NCI-H2171 (cell line): Measurements from ENCODE around the gene PDZD2.
"Not testable (repeated sequence)": the region's sequence is repeated elsewhere in the genome, so short reads cannot be mapped to it uniquely, and the experiment has no call there.

Experiments
- DNase-seq: peaks from one replicate; lab custom pipeline; 2025; lab: John Stamatoyannopoulos, UW

Gene PDZD2

DNA sequence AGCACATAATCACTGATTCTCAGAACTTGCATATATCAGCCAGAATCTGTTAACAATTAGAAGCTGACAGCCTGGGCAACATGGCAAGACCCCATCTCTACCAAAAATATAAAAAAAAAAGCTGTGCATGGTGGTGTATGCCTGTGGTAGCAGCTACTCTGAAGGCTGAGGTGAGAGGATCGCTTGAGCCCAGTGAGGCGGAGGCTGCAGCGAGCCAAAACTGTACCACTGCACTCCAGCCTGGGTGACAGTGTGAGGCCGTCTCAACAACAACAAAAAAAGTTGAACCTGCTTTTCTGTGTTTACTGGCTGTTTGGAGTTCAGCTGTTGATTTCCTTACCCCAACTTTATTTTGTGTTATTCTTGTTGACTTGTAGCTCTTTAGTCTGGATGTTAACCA is 468.4 kb downstream of the PDZD2 start:
- DNase-seq = no peak

DNA sequence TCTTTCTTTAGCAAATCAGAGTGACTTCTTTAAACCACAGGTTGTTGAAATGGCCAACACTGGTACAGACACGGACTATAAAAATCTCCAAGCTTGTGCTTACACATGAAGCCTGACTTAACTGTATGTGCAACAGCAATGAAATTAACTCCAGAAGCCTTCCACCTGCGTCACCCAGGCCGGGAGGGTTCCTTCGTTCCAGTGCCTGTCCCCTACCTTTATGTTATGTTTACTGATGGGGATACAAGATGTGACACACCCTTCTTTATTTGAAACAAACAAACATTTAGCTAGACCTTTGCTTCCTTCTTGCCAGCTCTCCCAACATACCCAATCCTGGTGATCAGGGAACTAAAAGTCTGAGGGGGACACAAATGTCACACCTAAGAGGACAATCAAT is 469.2 kb downstream of the PDZD2 start:
- no peak for DNase-seq

GRCh38 chr5:32109236-32109635 is 470.3 kb downstream of the PDZD2 start:
- no peak for DNase-seq

DNA sequence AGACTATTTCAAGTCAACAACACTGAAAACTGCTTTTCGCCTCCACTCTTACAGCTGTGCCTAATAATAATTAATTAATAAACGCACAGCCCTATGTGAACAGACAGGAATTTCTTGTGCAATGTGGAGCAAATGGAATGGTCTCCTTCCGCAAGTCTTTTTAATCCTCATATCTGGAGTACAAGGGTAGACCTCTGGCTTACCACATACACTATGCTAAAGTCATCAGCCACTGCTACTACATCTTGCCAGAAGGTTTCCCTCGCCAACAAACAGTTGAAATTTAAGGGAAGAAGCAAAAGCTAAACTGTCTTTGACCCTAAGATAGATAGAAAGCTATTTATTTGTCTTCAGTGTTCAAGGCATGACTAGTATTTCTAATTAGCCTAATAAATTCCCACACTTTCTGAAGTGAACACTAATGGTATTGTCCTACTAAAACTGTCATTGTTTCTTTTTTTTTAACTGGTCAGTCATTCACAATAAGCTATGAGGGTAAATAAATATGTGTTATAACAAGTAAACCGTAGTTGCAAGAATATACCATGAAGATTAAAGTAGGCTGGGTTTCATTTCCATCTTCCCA is 471.3 kb downstream of the PDZD2 start:
- DNase-seq = no peak

DNA sequence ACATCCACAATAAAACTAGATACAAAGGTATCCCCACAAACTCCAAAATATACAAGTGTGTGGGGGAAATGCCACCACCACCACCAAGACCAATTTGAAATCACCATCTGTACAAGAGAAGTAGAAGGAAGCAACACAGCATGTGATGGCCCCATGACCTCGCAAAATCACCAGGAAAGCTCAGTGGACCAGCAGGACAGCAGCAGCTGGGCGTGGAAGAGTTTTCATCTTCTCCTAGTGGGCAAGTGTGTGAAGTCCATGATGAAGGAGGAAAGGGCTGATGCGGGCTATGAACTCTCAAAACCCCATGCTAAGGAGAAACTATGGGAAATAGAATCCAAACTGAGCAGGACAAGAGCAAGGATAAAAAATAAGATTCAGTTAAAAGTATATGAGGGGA is 477.1 kb downstream of the PDZD2 start:
- DNase-seq = no peak

- DNase-seq = no peak
These were observed 477.8 kb downstream of the PDZD2 start for GRCh38 chr5:32116574-32117313.

- not testable (repeated sequence) for DNase-seq
These were observed 480.0 kb downstream of the PDZD2 start for GRCh38 chr5:32118922-32119321.

- no peak for DNase-seq
These were observed 484.3 kb downstream of the PDZD2 start for GRCh38 chr5:32123058-32123805.

GRCh38 chr5:32123889-32124676 is 485.2 kb downstream of the PDZD2 start:
- DNase-seq = no peak

GRCh38 chr5:32126691-32127090 is 487.8 kb downstream of the PDZD2 start:
- DNase-seq = no peak

- DNase-seq = no peak
These were observed 488.8 kb downstream of the PDZD2 start for GRCh38 chr5:32127711-32128110.

- no peak for DNase-seq
These were observed 490.2 kb downstream of the PDZD2 start for GRCh38 chr5:32129074-32129598.

- no peak for DNase-seq
These were observed 491.9 kb downstream of the PDZD2 start for GRCh38 chr5:32130865-32131264.

- DNase-seq = no peak
These were observed 492.7 kb downstream of the PDZD2 start for GRCh38 chr5:32131604-32132003.

DNA sequence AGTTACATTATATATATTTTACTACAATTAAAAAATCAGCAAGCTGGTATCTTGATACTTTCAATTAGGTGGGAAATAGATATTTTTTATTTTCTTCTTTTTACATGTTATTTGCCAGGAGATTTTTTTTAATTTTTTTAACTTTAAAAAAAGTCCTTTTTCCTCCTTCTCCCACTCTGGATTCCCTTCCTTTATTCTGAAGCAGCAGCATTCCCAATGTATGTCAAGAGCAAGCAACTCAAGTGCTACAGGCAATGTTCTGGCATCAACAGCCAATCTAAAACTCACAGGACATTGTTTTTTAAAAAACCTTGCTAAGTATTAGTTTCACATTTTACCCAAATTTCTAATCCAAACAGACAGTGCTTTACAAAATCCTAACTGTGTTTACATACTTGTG is 493.8 kb downstream of the PDZD2 start:
- DNase-seq = no peak

DNA sequence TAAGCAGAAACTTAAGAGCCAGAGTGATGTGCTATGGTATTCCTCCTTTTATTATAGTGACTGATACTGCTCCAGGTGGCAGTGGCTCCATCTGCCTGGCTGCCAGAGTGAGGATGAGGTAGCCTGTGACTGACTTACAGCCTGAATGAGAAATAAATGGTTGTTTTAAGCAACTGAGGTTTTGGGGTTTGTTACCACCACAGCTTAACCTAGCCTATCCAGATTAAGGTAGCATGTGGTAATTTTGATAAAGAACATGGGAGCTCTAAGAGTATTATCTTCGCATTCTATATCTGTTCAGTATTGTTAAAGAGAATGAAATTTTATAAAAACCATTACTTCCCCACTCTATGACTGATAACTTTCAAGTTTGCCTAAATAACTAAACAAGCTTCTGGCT is 496.2 kb downstream of the PDZD2 start:
- DNase-seq = no peak

GRCh38 chr5:32136342-32136741 is 497.4 kb downstream of the PDZD2 start:
- DNase-seq = no peak

DNA sequence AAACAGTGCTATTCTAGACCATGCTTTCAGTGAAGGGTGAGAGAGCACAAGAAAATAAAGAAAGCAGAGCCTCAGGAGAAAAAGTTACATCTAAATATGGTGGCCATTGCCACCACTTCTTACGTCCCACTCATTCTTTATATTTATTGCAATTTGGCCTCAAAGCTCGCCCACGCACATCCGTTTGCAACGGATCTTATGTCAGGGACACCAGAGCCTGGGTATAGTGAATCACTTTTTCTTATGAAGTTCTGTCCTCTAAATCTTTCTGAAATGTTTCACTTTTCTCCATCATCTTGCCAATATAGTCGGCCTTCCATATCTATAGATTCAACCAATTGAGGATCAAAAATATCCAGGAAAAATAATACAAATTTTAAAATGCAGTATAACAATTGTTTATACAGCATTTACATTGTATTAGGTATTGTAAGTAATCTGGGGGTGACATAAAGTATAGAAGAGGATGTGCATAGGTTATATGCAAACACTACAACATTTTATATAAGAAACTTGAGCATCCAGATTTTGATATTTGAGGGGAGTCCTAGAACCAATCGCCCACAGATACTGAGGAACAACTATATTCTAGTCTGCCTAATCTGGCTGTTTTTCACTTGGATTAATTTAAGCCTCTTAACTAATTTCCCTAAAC is 500.0 kb downstream of the PDZD2 start:
- DNase-seq = no peak

DNA sequence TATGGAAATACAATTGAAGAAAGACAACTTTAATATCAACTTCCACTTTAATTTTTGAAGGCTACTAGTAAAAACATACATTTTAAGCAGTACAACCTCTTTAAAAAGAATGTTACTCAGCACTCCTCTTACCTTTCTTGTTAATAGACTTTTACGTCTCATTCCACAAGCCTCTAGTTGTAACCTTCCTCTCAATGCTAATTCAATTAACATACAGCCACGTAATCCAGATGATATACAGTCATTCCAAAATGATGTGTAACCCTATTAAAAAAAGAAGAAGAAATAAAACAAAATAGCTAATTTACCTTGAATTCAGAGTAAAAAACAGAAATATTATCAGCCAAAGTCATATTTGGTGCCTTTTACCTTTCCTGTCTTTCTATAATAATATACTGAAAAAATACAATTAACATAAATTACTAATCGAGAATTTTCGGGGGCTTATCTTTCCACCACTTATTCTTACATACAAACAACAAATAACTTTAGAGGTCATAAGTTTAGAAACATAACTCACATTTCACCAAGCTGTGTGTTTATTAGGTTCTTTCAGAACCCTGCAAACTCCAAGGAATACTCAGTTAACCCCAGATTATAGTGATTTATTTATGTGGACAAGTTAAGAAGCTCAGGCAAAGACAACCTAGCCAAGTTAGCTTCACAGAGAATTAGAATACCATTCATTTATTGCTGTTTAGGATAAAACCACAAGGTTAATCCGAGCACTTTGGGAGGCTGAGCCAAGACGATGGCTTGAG is 504.9 kb downstream of the PDZD2 start:
- no peak for DNase-seq

DNA sequence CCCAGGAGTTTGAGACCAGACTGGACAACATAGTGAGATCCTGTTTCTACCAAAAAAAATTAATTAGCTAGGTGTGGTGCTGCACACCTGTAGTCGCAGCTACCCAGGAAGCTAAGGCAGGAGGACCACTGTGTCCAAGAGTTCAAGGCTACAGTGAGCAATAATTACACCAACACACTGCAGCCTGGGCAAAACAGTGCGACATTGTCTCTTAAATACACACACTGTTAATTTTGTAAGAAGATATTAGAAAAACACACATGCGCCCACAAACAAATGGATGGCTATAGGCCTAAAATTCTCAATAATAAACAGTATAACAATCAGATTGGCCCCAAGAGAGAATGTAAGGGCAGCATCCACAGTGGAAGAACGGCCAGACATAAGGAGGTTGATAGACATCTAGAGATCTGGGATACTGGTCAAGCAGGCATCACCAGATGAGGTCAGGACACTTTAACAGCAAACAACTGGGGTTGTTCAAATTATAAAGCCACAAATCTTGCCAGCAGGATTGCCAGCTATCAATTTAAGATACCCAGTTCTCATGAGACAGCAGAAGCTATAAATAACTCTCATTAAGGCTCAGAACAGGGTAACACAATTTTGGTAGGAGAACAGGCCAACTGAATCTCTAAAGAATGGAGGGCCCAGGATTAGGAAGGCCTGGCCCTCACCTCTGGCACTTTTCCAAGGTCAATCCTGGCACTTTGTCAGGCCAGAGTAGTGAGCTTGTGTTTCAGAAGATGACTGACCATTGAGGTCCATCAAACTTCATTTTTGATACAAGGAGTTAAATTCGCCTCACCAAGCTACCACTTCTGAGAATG is 505.7 kb downstream of the PDZD2 start:
- no peak for DNase-seq
